Measurements from ENCODE around the gene FAM50B.

DNA sequence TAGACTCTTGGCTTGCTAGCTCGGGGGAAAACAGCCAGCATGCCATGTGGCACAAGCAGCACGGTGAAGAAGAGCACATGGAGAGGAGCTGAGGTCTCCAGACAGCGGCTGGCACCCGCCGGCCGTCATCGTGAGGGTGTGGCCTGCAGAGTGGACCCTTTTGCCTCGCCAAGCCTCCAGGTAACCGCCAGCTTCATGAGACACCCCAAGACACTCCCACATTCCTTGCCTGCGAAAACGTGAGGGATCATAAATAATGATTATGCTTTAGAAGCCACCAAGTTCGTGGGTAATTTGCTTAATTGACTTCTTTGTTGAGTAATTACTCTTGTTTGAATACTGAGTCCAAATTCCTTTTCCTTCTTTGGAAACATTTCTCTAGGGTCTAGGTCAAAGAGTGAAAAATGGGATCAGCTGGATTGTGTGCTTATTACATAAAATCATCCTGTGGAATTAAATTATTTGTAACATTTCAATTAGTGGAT, 23.2 kb downstream of the FAM50B start:
- TF ChIP-seq, protein P1, sequence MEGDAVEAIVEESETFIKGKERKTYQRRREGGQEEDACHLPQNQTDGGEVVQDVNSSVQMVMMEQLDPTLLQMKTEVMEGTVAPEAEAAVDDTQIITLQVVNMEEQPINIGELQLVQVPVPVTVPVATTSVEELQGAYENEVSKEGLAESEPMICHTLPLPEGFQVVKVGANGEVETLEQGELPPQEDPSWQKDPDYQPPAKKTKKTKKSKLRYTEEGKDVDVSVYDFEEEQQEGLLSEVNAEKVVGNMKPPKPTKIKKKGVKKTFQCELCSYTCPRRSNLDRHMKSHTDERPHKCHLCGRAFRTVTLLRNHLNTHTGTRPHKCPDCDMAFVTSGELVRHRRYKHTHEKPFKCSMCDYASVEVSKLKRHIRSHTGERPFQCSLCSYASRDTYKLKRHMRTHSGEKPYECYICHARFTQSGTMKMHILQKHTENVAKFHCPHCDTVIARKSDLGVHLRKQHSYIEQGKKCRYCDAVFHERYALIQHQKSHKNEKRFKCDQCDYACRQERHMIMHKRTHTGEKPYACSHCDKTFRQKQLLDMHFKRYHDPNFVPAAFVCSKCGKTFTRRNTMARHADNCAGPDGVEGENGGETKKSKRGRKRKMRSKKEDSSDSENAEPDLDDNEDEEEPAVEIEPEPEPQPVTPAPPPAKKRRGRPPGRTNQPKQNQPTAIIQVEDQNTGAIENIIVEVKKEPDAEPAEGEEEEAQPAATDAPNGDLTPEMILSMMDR (IDR thresholded peaks at IDR 0.05): no peak
- no peak for TF ChIP-seq EZH2 (IDR thresholded peaks at IDR 0.05; ENCODE audit: borderline replicate concordance, insufficient read depth, low read depth, low read length, poor library complexity, severe bottlenecking)

Data from B cell (primary cell).